ENCODE measurements around the gene STX2.

STX2 gene

GRCh38 chr12:130828895-130829294, 10.2 kb downstream of the STX2 start:
- TF ChIP-seq GLIS3 (CRISPR knock-in tag; IDR thresholded peaks at IDR 0.05) = no peak
- TF ChIP-seq RARB (CRISPR knock-in tag; IDR thresholded peaks at IDR 0.05) = no peak
- no peak for TF ChIP-seq CSRNP3 (CRISPR knock-in tag; IDR thresholded peaks at IDR 0.05)
- no peak for TF ChIP-seq ZNF70 (CRISPR knock-in tag; IDR thresholded peaks at IDR 0.05)
- no peak for TF ChIP-seq ARNTL (CRISPR knock-in tag; IDR thresholded peaks at IDR 0.05; ENCODE audit: borderline replicate concordance, low read depth)
- ATAC-seq = no peak

GRCh38 chr12:130827432-130827831, 11.6 kb downstream of the STX2 start:
- no peak for ATAC-seq
- TF ChIP-seq ARNTL (CRISPR knock-in tag; IDR thresholded peaks at IDR 0.05; ENCODE audit: borderline replicate concordance, low read depth) = no peak
- TF ChIP-seq TCF4 (CRISPR knock-in tag; IDR thresholded peaks at IDR 0.05; ENCODE audit: borderline replicate concordance) = no peak
- TF ChIP-seq BACH2 (CRISPR knock-in tag; IDR thresholded peaks at IDR 0.05; ENCODE audit: borderline replicate concordance) = no peak
- no peak for TF ChIP-seq ESRRG (CRISPR knock-in tag; IDR thresholded peaks at IDR 0.05)
- no peak for TF ChIP-seq SNAI2 (CRISPR knock-in tag; IDR thresholded peaks at IDR 0.05)
- TF ChIP-seq PATZ1 (CRISPR knock-in tag; IDR thresholded peaks at IDR 0.05; ENCODE audit: borderline replicate concordance) = no peak
- TF ChIP-seq RARB (CRISPR knock-in tag; IDR thresholded peaks at IDR 0.05) = no peak
- no peak for TF ChIP-seq TSHZ2 (CRISPR knock-in tag; IDR thresholded peaks at IDR 0.05)
- TF ChIP-seq TOX (CRISPR knock-in tag; IDR thresholded peaks at IDR 0.05; ENCODE audit: borderline replicate concordance) = no peak

GRCh38 chr12:130826151-130826801, 12.8 kb downstream of the STX2 start:
- TF ChIP-seq ZNF70 (CRISPR knock-in tag; IDR thresholded peaks at IDR 0.05) (no peak), TOX (CRISPR knock-in tag; IDR thresholded peaks at IDR 0.05; ENCODE audit: borderline replicate concordance) (no peak), TCF4 (CRISPR knock-in tag; IDR thresholded peaks at IDR 0.05; ENCODE audit: borderline replicate concordance) (no peak), CSRNP3 (CRISPR knock-in tag; IDR thresholded peaks at IDR 0.05) (no peak), BACH2 (CRISPR knock-in tag; IDR thresholded peaks at IDR 0.05; ENCODE audit: borderline replicate concordance) (no peak), ISL1 (CRISPR knock-in tag; IDR thresholded peaks at IDR 0.05) (no peak), PPARA (CRISPR knock-in tag; IDR thresholded peaks at IDR 0.05; ENCODE audit: borderline replicate concordance) (no peak), OSR1 (CRISPR knock-in tag; IDR thresholded peaks at IDR 0.05) (no peak)
- peak; percentile 96 for ATAC-seq

GRCh38 chr12:130825771-130826150, 13.3 kb downstream of the STX2 start:
- no peak for ATAC-seq
- TF ChIP-seq ZC3H10 (CRISPR knock-in tag; IDR thresholded peaks at IDR 0.05) = no peak
- no peak for TF ChIP-seq TCF4 (CRISPR knock-in tag; IDR thresholded peaks at IDR 0.05; ENCODE audit: borderline replicate concordance)
- no peak for TF ChIP-seq TOX (CRISPR knock-in tag; IDR thresholded peaks at IDR 0.05; ENCODE audit: borderline replicate concordance)
- TF ChIP-seq PATZ1 (CRISPR knock-in tag; IDR thresholded peaks at IDR 0.05; ENCODE audit: borderline replicate concordance) = no peak
- no peak for TF ChIP-seq ZNF70 (CRISPR knock-in tag; IDR thresholded peaks at IDR 0.05)

Data from SK-N-SH treated with all-trans-retinoic acid at 6 μM for 48 hours (cell line).